ENCODE results near the gene POLR2E.
A peak's percentile ranks its signal among the peaks of the same experiment; 100 is the strongest.

POLR2E gene

DNA sequence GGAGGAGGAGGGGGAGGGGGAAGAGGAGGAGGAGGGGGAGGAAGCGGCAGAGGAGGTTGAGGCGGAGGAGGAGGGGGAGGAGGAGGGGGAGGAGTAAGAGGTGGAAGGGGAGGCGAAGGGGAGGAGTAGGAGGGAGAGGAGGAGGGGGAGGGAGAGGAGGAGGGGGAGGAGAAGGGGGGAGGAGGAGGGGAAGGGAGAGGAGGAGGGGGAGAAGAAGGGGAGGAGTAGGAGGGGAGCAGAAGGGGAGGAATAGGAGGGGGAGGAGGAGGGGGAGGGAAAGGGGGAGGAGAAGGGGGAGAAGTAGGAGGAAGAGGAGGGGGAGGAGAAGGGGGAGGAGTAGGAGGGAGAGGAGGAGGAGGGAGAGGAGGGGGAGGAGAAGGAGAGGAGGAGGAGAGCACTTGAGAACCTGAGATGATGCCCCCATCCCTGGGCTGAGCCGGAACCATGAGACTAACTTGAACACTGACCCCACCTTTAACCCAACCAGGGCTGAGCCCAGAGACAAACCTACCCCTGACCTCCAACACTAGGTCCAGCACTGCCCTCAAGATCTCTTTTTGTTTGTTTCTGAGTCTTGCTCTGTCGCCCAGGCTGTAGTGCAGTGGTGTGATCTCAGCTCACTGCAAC lies 42.7 kb downstream of the POLR2E start:
- FAIRE-seq (no peak), DNase-seq (ENCODE audit: insufficient read length, low spot score) (no peak)

- FAIRE-seq (no peak), DNase-seq (ENCODE audit: insufficient read length, low spot score) (no peak)
Observed at GRCh38 chr19:1051791-1052190, 43.4 kb downstream of the POLR2E start.

GRCh38 chr19:1050989-1051788 lies 44.0 kb downstream of the POLR2E start:
- FAIRE-seq: no peak
- no peak for DNase-seq (ENCODE audit: insufficient read length, low spot score)

GRCh38 chr19:1049800-1050199 lies 45.4 kb downstream of the POLR2E start:
- DNase-seq (ENCODE audit: insufficient read length, low spot score) (no peak), FAIRE-seq (no peak)

DNA sequence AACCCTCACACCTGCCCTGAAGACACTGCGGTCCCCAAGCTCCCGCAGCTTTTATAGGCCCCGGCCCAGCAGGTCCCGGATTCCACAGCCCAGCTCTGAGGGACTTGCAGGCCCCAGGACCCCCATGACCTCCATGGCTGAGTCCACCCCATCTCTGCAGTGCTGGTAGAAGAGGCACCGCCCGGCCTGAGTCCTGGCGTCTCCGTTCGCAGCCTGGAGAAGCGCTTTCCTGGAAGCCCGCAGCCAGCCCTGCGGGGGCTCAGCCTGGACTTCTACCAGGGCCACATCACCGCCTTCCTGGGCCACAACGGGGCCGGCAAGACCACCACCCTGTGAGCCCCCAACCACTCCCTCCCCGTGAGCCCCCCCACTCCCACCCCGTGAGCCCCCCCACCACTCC lies 46.1 kb downstream of the POLR2E start:
- no peak for FAIRE-seq
- DNase-seq (ENCODE audit: insufficient read length, low spot score): no peak

DNA sequence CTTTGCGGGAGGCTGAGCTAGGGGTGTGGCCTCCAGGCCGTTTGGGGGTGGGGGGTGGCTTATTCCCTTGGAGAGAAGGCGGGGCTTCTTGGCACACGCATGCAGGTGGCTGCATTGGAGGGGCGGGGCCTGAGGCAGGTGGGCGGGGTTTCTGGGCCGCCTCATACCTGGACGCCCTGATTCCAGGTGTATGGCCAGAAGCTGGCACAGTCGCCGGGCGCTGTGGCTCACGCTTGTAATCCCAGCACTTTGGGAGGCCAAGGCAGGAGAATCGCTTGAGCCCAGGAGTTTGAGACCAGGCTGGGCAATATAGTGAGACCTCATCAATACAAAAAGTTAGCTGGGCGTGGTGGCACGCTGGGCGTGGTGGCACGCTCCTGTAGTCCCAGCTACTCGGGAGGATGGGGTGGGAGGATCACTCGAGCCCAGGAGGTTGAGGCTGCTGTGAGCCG lies 47.5 kb downstream of the POLR2E start:
- no peak for FAIRE-seq
- DNase-seq (ENCODE audit: insufficient read length, low spot score): no peak

GRCh38 chr19:1046836-1047695 lies 48.1 kb downstream of the POLR2E start:
- DNase-seq (ENCODE audit: insufficient read length, low spot score) (no peak), FAIRE-seq (no peak)

- DNase-seq (ENCODE audit: insufficient read length, low spot score) (no peak), FAIRE-seq (no peak)
Observed at GRCh38 chr19:1046117-1046626, 49.0 kb downstream of the POLR2E start.

DNA sequence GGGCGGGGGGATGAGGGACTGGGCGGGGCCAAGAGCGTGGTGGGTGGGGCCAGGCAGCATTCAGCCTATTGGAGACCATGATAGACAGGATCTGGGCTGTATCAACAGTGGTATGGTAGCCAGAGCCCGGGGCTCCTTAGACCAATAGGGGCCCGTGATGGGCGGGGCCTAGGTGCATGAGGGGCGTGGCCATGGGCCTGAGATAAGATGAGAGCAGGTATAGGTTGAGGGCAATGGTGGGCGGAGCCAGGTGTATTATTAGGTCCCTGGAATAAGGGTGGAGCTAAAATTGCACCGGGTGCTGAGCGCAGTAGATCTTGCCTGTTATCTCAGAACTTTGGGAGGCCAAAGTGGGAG lies 50.0 kb downstream of the POLR2E start:
- FAIRE-seq (no peak), DNase-seq (ENCODE audit: insufficient read length, low spot score) (no peak)

GRCh38 chr19:1042689-1043511 lies 52.3 kb downstream of the POLR2E start:
- no peak for DNase-seq (ENCODE audit: insufficient read length, low spot score)
- FAIRE-seq: no peak

DNA sequence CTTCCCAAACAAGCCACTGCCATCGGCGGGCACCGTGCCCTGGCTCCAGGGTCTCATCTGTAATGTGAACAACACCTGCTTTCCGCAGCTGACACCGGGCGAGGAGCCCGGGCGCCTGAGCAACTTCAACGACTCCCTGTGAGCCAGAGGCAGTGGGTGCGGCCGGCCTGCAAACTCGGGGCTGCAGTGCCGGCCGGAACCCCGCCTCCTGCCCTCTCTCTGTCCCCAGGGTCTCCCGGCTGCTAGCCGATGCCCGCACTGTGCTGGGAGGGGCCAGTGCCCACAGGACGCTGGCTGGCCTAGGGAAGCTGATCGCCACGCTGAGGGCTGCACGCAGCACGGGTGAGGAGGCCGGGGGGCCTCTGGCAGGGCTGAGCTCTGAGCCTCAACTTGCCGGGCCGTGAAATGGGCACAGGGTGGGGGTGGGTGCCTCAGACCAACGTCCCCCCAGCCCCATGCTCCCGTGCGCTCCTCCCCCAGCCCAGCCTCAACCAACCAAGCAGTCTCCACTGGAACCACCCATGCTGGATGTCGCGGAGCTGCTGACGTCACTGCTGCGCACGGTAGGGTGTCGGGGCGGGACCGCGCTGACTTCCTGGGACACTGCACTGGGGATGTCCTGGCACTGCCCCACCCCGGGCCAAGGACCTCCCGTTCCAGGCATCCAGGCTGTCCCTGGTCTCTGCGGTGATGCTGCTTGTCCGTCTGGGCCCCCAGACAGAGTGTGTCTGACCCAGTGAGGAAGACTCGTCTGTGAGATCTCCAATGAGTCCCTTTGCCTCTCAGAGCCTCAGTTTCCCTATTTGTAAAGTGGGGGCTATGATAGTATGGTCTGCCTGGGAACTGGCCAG lies 53.1 kb downstream of the POLR2E start:
- FAIRE-seq: no peak
- no peak for DNase-seq (ENCODE audit: insufficient read length, low spot score)

- FAIRE-seq (no peak), DNase-seq (ENCODE audit: insufficient read length, low spot score) (no peak)
Observed at GRCh38 chr19:1041272-1041834, 53.8 kb downstream of the POLR2E start.

GRCh38 chr19:1040476-1041271 lies 54.5 kb downstream of the POLR2E start:
- FAIRE-seq (no peak), DNase-seq (ENCODE audit: insufficient read length, low spot score) (peak; percentile 95)

GRCh38 chr19:1039646-1040475 lies 55.3 kb downstream of the POLR2E start, which contains the start of gene ABCA7:
Gene ABCA7, plus strand, starts transcription at chr19:1040107. Its CDS starts 1,255 bp downstream, at chr19:1041362.
- FAIRE-seq (peak; percentile 96), DNase-seq (ENCODE audit: insufficient read length, low spot score) (peak; percentile 96)

DNA sequence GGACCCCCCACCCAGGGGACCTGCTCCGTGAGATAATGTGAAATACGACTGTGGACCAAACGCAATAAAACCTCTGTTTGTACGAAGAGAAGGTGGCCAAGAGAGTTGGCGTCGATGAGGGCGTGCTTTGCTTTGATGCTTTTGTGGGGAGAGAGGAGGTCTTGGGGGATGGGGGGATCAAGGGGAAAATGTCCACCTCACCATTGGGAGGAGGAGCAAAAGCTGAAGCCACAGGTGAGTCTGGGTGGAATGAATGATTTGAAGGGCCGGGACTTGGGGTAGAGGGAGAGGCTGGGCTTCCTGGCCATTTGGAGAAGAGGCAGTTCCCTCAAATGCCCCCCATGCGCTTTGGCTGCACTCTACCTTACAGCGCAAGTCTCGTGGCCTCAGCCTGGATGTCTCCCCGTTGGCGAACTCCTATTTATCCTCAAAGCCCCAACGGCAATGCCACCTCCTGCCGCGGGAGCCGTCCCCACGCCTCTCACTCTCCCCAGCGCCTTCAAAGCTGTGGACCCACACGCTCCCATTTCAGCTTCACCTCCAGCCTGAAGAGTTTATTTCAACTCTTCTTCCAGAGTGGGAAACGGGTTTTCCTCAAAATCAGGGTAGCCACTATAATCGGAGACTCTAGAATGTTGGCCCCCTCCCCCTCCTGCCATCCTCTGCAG lies 56.1 kb downstream of the POLR2E start:
- DNase-seq (ENCODE audit: insufficient read length, low spot score) (no peak), FAIRE-seq (no peak)

- FAIRE-seq (no peak), DNase-seq (ENCODE audit: insufficient read length, low spot score) (no peak)
Observed at GRCh38 chr19:1037621-1038064, 57.5 kb downstream of the POLR2E start.

Measured in HTR-8/SVneo (cell line).